GM19324 (cell line): ENCODE data around the gene FZD4.
"Not testable (repeated sequence)": the region's sequence is repeated elsewhere in the genome, so short reads cannot be mapped to it uniquely, and the experiment has no call there.

ENCODE experiments used
- ATAC-seq: cut with Tn5 transposase; IDR thresholded peaks from one replicate; pipeline ENCODE4 v1.9.1; 2021; ENCODE audit warnings: mild to moderate bottlenecking, moderate library complexity; ENCODE audit not compliant: unreplicated experiment, low FRiP score

Gene FZD4

GRCh38 chr11:86916330-86916729 is 38.9 kb downstream of the FZD4 start:
- no peak for ATAC-seq

DNA sequence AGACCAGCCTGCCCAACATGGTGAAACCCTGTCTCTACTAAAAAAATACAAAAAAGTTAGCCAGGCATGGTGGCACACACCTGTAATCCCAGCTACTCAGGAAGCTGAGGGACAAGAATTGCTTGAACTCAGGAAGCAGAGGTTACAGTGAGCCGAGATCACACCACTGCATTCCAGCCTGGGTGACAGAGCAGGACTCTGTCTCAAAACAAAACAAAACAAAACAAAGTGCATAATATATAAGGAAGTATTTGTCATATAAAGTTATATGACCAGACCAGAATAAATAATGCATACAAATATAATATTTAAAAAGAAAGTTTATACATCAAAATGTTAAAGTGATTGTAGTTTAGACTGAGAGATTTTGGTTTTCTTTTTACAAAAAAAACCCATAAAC is 39.3 kb downstream of the FZD4 start:
- not testable (repeated sequence) for ATAC-seq

DNA sequence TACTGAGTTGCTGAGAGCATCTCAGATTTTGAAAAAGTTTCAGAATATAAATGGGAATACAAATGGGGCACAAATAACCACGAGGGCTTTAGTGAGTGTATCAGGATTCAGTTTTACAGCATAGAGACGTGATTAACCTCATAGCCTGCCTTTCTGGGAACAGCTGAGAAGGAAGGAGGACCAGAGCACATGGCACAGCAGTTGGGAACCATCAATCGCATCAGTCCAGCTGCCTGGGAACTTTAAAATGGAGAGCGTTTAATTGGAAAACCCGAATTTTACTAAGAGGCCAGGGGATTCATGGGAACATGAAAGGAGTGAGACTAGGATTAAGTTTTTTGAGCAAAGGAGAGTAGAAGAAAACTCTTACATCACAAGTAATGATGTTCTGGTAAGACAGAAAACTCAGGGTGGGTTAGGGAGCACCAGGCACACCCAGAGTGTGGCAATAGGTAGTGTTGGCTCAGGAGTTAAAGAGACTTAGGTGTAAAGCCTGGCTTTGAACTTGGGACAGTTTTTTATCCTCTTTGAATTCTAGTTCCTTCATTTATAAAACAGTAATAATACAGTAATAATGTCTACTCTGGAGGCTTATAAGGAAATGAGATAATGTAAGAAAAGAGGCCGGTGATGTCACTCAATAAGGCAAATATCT is 40.2 kb downstream of the FZD4 start:
- ATAC-seq = no peak

GRCh38 chr11:86912238-86912637 is 43.0 kb downstream of the FZD4 start:
- no peak for ATAC-seq

DNA sequence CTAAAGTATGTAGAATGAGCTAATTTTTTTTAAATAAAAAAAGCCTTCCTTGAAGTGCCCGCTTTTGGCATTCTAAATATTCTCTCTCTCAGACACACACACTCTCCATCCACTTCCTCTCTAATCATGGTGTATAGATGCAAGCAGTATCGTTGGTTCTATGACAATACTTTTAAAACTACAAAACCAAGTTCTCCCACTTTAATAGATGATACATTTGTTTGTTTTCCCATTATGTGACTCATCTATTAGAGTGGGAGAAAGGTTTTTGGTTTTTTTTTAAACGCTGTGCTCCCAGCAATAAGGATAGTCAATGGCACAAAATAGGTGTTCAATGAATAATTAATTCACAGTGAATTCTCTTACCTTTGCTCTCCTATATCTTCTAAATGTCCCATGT is 44.6 kb downstream of the FZD4 start:
- ATAC-seq = no peak

GRCh38 chr11:86906198-86906597 is 49.0 kb downstream of the FZD4 start:
- ATAC-seq = no peak

- no peak for ATAC-seq
Observed at GRCh38 chr11:86905252-86905651, 49.9 kb downstream of the FZD4 start.

DNA sequence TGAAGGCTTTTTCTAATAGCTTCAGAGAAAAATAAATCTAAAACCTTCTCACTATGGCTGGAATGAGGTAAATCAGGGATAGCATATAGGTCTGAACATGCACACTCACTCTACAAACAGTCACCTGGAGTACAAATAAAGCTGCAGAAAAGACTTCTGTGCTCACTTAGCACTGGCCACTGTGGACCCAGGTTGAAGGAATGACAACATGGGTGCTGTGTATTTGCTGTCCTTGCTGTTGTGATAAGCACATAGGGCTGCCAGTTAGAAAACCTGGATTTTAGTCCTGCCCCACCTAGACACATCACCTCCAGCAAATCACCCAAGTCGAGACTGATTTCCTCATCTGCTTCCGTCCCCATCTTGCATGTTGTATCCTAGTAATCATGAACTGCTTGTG is 51.2 kb downstream of the FZD4 start:
- ATAC-seq = no peak

DNA sequence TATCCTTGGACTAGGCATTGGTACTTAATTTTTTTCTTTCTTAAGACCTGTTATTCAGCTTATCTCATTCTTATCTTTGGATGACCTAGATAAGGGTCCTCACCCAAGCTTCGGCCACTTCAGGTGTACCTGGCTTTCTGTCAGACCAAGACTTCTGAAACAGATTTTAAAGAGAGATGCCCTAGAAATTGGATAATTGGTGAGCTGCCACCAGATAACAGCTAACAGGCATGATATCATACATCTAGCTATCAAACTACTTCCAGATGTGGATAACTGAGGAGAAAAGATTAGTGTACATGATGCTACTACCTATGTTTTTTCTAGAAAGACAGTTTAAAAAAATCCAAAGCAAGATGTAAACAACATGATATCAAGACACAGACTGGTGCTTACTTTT is 52.9 kb downstream of the FZD4 start:
- no peak for ATAC-seq

DNA sequence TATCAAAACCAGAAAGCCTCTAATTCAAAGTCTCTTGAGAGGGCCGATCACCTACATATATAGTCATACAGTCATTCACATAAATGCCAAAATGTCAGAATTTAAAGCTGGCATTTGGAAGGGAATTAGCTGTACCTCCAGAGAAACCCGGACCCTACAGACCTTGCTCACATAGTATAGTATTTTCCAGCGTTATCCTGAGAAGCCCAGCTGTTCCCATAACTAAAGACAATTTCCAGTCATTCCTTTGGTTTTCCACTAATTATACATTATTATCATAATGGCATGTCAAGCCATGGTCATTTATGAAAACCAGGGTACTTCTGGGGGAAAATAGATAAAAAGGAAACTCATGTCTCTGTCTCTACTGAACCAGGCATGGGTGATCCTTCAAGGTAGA is 53.6 kb downstream of the FZD4 start:
- ATAC-seq = no peak

GRCh38 chr11:86900162-86900561 is 55.0 kb downstream of the FZD4 start:
- ATAC-seq = no peak

DNA sequence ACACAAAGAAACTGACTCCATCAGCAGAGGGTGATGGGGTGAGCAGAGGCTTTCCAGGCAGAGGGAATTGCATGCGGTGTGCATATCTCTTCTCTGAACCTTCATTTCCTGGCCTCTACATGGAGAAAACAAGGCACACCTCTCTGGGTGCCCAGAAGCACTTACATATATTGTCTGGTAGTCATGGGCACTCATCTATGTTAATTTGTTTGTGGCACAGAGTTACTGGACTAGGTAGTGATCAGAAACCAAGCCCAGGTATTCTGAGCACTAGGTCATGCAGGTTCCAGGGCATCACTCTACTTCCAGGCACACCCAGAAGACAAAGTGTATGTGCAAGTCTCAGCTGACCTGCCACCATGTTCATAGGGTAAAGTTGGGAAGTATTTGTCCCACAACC is 56.5 kb downstream of the FZD4 start:
- ATAC-seq = no peak

DNA sequence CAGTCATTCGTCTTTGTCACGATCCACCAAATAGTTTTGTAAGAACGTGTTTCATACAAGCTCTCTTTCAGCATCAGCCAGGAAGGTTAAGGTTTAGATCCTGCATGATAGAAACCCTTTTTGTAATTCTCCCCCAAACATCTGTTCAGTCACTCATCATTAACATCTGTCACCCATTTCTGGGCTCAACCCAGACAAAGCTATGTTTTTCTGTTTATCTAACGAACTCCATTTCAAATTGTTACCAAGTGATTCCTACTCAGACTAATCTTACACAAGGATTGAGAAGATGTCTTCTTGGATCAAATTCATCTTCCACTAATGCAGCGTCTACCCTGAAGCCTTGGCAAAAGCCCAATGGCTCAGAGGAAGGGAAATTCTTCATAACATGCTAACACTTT is 58.8 kb downstream of the FZD4 start:
- ATAC-seq = no peak
